Measurements from ENCODE around the gene AUTS2. TPM values are rescaled to one million over a fixed set of nuclear protein-coding genes. Genes with fewer than 3 reads are reported as not detected.

AUTS2 gene
- total and polyA plus RNA-seq, 10 of the 15 experiments (the other 5 are each of a cell fraction or from before 2014, with no cell fraction given), result 6.4 to 55.6 (median 21.6) TPM

DNA sequence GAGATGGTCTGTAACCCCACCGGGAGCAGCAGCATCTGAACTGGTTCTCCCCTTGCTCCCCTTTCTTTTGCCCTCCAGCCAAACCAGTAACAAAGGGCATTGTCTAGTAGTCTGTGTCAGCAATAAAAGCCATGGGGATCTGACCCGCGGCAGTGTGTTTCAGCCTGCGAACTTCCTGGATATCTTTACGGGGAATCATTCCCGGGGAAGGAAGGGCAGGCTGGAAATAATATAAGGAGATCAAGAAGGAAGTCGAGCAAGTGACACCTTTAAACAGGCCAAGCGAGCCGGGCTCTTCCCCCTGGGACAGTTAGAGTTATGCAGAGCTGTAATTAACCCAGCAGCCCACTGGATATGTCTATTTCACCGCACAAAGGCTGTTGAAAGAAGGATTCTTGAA lies 872.5 kb downstream of the AUTS2 start:
- Histone ChIP-seq H3K9me3 (replicated peaks; ENCODE audit: control insufficient read depth, insufficient read depth, low read length) (no peaks in the 10 kb centered on the region), H3K27ac (ENCODE audit: control insufficient read depth, insufficient read depth) (no peak overlapping the region), H4K20me1 (ENCODE audit: control insufficient read depth, insufficient read depth) (no peaks in the 10 kb centered on the region), H2AFZ (ENCODE audit: control insufficient read depth, low read depth, low read length) (no peak overlapping the region), H3K36me3 (ENCODE audit: control insufficient read depth in 2 of 2, insufficient read depth in 2 of 2, low read length in 1 of 2) (no peaks in the 10 kb centered on the region; a peak in 1 of 4 replicates), H3K4me1 (ENCODE audit: control insufficient read depth, insufficient read depth, low read length) (no peaks in the 10 kb centered on the region), H3K27me3 (replicated peaks in 1 of 2; ENCODE audit: control insufficient read depth in 2 of 2, insufficient read depth in 2 of 2, low read length in 1 of 2) (no peaks in the 10 kb centered on the region), H3K4me3 (no peak overlapping the region), H3K79me2 (ENCODE audit: control insufficient read depth, insufficient read depth, low read length) (no peaks in the 10 kb centered on the region), H3K9ac (ENCODE audit: control insufficient read depth, insufficient read depth, low read length) (no peak overlapping the region), H3K4me2 (ENCODE audit: control insufficient read depth, insufficient read depth) (no peak overlapping the region)
- RAD21 ChIA-PET (ENCODE audit: unreplicated experiment), result no interaction called here
- TF ChIP-seq RB1 (IDR thresholded peaks at IDR 0.05; ENCODE audit: borderline replicate concordance), result no peak
- TF ChIP-seq STAT1 (conservative IDR thresholded peaks at IDR 0.05), result no peak
- TF ChIP-seq SUZ12 (IDR thresholded peaks at IDR 0.05; ENCODE audit: unreplicated experiment), result no peak
- no peak for TF ChIP-seq FOS (IDR thresholded peaks at IDR 0.05; ENCODE audit: borderline replicate concordance, extremely low read depth, insufficient read length)
- TF ChIP-seq, protein P1, sequence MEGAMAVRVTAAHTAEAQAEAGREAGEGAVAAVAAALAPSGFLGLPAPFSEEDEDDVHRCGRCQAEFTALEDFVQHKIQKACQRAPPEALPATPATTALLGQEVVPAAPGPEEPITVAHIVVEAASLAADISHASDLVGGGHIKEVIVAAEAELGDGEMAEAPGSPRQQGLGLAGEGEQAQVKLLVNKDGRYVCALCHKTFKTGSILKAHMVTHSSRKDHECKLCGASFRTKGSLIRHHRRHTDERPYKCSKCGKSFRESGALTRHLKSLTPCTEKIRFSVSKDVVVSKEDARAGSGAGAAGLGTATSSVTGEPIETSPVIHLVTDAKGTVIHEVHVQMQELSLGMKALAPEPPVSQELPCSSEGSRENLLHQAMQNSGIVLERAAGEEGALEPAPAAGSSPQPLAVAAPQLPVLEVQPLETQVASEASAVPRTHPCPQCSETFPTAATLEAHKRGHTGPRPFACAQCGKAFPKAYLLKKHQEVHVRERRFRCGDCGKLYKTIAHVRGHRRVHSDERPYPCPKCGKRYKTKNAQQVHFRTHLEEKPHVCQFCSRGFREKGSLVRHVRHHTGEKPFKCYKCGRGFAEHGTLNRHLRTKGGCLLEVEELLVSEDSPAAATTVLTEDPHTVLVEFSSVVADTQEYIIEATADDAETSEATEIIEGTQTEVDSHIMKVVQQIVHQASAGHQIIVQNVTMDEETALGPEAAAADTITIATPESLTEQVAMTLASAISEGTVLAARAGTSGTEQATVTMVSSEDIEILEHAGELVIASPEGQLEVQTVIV (IDR thresholded peaks at IDR 0.05; ENCODE audit: borderline replicate concordance, partially characterized antibody), result no peak
- TF ChIP-seq, protein P2, sequence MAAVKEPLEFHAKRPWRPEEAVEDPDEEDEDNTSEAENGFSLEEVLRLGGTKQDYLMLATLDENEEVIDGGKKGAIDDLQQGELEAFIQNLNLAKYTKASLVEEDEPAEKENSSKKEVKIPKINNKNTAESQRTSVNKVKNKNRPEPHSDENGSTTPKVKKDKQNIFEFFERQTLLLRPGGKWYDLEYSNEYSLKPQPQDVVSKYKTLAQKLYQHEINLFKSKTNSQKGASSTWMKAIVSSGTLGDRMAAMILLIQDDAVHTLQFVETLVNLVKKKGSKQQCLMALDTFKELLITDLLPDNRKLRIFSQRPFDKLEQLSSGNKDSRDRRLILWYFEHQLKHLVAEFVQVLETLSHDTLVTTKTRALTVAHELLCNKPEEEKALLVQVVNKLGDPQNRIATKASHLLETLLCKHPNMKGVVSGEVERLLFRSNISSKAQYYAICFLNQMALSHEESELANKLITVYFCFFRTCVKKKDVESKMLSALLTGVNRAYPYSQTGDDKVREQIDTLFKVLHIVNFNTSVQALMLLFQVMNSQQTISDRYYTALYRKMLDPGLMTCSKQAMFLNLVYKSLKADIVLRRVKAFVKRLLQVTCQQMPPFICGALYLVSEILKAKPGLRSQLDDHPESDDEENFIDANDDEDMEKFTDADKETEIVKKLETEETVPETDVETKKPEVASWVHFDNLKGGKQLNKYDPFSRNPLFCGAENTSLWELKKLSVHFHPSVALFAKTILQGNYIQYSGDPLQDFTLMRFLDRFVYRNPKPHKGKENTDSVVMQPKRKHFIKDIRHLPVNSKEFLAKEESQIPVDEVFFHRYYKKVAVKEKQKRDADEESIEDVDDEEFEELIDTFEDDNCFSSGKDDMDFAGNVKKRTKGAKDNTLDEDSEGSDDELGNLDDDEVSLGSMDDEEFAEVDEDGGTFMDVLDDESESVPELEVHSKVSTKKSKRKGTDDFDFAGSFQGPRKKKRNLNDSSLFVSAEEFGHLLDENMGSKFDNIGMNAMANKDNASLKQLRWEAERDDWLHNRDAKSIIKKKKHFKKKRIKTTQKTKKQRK (IDR thresholded peaks at IDR 0.05; ENCODE audit: low read depth, low read length), result no peak
- no peak for TF ChIP-seq HDAC2 (IDR thresholded peaks at IDR 0.05)
- TF ChIP-seq ZZZ3 (IDR thresholded peaks at IDR 0.05; ENCODE audit: control insufficient read depth, insufficient read length, low read depth), result no peak
- no peak for TF ChIP-seq ZNF622 (IDR thresholded peaks at IDR 0.05)
- TF ChIP-seq ZNF24 (IDR thresholded peaks at IDR 0.05), result no peak
- TF ChIP-seq PAX8 (IDR thresholded peaks at IDR 0.05), result no peak
- SMC1A ChIA-PET (ENCODE audit: uncharacterized antibody, unreplicated experiment), result no interaction called here
- CTCF ChIA-PET, result no interaction called here
- POLR2A ChIA-PET, result no interaction called here
- ATAC-seq (no peak), DNase-seq (ENCODE audit: low read depth, low spot score) (no peak), FAIRE-seq (no peak)
- no TSS peak for BruUV-seq (replicated peaks)
- intact Hi-C loops (cut with micrococcal nuclease; ENCODE audit: unreplicated experiment) (no loop called here), in situ Hi-C loops (cut with MboI) (no loop called here)
- WGBS (ENCODE audit: insufficient coverage, insufficient replicate concordance, low lambda C conversion rate, missing lambda C conversion rate), result 57% methylated on average over 10 of the region's 10 CpGs

Measured in GM12878 (cell line).